Fibroblast of peridontal ligament (primary cell): Measurements from ENCODE around the gene OCRL.
A peak's percentile ranks its signal among the peaks of the same experiment; 100 is the strongest.

Source experiments
- DNase-seq: peaks from one replicate; pipeline ENCODE4 v3.0.0-alpha.2; 2010; ENCODE audit errors: extremely low read depth

OCRL gene

DNA sequence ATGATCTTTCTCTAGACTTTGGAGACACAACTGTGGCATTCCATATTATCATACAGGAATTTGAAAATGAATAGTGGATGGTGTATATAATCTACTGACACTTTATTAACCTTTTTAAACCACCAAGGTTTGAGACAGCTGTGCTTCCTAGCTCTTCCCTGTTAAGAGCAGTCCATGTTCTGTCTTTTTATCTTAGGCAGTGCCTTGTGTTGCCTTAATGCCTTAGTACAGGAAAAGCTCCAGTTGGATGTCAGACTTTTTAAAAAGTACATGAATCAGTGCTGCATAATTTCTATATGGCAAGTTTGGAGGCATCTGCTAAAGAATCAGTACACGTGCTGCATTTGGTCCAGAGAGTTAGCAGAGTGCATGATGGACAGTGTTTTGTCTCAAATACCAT lies 45.1 kb downstream of the OCRL start:
- no peak for DNase-seq

DNA sequence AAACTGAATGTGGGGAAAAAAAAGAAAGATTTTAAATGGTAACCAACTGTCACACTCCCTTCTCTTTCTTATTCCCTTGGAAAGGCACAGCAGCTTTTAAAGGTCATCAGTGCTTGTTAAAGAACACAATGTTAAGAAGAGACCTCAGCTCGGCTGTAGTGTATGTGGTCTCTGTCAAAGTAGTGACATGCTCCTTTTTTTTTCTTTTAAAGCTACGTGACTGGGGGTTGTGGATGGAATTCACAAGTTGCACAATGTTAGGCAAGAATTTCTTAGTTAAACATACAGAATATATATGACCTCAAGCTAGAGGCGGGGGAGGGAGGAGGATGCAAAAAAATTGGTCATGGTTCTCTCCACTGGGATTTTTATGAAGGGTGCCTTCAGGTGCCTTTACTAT lies 45.6 kb downstream of the OCRL start:
- DNase-seq: no peak

DNA sequence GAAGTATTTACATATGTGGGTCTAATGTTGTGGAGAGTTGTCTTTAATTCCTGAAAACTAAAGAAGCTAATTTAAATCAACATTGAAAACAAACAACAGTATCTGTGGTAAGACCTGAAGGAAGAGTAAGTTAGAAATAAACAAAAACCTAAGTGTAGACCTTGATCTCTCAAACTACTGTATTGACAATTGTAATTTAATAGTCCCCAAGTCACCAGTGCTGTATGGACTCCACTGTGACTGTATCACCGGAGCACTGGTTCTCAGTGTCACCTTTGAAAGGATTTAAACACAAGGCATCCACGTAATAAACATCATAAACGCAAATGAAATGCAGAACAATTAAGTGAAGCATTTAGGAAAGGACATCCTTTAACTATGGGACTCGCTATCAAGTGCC lies 46.4 kb downstream of the OCRL start:
- no peak for DNase-seq

DNA sequence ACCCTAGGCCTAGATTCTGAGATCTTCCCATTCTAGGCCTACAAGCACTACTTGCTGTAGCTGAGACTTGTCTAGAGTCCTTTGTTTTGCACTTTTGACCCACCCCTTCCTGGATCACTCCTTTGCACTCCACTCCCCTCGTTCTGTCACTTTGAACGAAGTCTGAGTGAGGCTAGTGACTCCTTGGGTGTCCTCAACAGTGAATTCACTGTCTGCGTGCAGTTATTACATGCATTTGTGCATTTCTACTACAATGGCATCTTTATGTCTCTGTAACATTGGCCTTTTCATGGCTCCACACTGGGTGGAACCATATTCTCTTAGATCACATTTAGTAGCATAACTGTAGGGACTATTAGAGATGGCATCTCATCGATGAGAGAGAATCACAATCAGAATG lies 50.5 kb downstream of the OCRL start:
- DNase-seq: no peak

DNA sequence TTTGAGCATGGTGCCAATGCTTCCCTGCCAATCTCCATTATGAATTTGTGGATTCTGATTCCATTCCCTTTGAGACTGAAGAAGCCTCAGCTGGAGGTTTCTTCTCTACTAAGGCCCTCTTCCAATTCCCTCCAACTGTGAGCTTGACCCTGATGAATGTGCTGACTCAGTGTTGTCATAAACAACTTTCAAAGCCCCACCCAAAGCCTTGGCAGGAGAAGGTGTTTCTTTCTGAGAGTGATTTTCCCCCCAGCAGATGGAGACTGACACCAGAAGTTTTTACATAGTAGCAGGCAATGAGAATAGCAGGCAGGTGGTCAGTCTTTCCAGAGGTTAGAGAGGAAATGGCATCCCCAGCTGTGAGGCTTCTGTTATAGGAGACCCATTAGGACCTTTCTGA lies 53.1 kb downstream of the OCRL start:
- peak; percentile 58 for DNase-seq

DNA sequence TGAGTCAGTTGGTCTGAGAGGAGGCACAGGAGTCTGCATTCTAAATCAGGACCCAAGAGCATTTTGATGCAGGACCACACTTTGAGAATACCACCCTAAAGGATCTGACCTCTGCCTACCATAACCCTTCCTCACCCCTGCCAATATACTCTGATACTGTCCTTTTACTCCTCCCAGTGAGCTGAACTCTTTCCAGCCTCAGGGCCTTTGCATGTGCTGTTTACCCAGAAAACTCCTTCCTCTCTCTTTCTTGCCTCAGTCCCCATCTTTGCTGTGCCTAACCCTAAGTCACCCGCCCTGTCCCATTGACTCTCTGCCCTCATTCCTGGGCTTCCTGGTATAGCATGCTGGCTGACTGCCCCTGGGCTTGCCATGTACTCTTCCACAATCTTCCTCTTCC lies 54.7 kb downstream of the OCRL start:
- DNase-seq: no peak

DNA sequence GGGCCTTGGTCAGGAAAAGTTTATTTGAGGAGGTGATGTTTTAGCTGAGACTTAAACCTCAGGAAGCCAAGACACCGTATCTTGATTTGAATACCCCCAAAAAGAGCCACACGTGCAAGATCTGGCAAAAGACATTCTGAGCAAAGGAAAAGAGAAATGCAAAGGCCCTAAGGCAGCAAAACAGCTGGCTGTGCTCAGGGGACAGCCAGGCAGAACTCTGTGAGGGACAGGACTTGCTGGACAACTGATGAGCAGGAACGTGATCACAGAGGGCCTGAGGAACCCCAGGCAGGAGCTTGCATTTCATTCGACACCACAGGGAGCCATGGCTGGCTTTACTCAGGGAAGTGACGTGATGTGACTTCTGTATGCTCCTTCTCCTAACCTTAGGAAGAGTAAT lies 56.0 kb downstream of the OCRL start:
- no peak for DNase-seq

DNA sequence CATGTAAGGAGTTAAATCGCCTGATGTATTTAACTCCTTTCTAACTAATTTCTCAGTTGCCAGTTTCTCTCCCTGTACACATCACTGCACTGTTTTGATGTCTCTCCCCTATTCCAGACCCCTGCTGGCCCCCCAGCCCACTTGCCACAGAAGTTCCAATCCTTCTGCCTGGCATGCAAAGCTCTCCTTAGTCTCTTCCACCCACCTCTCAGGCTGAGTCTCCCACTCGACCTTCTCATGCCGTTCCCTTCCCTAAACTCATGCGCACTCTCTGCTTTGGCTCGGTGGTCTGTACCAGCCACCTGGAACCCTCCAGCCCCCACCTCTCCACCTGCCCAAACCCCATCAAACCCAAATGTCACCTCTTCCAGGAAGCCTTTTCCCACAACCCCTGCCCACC lies 57.8 kb downstream of the OCRL start:
- DNase-seq: no peak

DNA sequence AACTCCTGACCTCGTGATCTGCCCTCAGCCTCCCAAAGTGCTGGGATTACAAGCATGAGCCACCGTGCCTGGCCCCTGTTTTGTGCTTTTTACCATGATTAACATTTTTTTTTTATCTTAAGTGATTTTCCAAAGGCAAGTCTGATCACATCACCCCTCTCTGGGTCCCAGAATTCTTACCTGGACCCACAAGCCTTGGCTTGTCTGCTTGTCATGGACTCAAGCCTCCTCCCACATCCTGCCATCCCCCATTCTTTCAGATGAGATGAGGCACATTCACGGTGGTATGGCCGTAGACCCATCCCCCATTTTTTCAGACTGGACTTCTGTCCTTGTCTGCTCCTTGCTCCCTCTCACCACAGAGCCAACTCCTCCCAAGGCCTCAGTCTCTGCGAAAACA lies 59.4 kb downstream of the OCRL start:
- no peak for DNase-seq

DNA sequence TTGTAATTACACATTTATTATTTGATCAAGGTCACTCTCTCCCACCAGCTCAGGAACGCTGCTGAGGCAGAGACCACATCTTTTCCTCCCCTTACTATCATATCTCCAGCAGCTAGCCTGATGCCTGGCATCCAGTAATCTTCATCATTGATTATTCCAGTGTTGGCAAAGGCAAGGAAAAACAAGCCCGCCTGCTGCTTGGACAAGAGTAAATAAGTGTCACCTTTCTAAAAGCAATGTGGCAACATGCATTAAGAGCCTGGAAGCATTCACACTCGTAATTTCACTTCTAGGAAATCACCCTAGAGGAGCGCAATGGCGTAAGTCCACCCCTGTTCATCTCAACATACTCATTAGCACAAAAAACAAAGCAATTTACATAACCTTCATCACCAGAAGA lies 59.9 kb downstream of the OCRL start:
- no peak for DNase-seq

DNA sequence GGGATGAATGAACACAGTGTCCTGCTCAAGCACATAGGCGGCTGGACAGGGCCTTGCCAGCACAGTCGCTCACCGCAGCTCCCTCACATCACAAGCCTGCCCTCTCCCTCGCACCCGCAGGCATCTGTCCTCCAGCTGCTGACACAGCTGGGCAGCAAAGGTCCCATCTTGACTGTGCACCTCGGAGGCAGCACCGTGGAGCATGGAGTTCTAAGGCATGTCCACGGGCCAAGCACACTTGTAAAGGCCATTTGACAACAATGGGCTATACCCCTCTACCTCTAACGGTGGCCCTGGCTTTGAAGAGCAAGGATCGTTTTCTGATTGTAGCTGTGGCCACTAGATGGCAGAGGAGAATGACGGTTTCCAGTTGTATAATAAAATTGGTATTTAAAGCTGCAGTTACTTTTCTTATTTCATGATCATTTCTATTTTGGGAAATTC lies 60.9 kb downstream of the OCRL start:
- DNase-seq: peak; percentile 35

DNA sequence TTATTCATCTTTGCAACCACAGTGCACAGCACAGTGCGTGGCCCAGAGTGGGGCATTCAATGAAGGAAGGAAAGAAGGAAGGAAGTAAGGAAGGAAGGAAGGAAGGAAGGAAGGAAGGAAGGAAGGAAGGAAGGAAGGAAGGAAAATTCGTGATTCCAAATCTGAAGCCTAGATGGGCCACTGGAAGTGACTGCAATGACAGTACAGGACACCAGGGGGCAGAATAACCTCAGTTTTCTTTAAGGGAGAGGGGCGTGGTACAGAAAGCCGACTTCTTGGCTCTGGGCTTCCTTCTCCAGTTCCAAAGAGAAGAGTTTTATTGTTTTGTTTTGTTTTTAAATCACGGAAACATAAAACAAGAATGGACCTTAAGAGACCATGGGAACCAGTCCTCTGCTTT lies 66.9 kb downstream of the OCRL start:
- DNase-seq: peak; percentile 64

DNA sequence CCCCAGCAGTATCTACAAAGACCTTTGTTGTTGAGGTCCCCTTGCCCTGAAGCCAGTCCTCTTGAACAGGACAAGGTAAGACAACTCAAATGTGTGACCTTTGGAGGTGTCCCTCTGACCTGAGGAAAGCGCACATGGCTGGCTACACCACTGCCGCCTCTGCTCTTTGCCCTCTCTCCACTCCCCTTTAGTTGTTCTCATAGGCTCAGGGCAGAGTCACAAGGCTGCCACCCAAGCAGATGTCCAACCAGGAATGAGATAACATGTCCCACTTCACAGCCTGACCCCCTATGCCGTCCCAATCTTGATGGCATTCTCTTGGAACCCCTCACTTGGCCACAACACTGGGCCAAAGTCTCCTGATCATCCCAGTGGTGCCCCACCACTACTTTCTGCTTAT lies 68.4 kb downstream of the OCRL start:
- no peak for DNase-seq

DNA sequence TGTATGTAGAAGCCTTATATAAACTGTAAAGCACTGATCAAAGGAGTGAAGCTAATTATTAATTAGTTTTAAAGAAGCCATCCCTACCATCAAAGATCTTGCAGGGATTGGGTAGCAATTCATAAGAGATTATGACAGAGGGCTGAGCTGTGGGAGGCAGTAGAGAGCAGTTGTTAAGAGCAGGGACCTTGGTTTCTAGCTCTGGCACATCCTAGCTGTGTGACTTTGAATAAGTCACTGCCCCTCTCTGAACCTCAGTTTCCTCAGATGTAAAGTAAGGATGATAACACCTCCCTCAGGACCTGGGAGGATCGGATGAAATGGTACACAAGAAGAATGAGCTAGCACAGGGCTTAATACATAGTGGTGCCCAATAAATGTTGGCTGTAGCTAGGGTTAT lies 69.3 kb downstream of the OCRL start:
- DNase-seq: no peak

DNA sequence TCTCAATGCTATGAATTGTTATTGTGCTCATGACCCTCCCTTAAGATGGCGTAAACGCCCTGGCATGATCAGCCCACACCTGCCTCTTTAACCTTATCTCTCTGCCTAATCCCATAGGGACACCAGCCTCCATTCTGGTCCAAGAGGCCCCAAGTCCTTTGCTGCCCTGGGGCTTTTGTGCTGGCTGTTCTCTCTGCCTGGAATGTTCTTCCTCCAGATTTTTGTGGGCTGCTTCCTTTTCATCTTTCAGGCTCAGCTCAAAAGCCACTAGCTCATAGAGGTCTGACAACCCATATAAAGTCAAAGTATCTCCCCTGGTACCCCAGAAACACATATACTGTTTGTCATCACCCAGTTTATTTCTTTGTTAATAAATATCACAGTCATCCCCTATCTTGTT lies 72.3 kb downstream of the OCRL start:
- DNase-seq: no peak

DNA sequence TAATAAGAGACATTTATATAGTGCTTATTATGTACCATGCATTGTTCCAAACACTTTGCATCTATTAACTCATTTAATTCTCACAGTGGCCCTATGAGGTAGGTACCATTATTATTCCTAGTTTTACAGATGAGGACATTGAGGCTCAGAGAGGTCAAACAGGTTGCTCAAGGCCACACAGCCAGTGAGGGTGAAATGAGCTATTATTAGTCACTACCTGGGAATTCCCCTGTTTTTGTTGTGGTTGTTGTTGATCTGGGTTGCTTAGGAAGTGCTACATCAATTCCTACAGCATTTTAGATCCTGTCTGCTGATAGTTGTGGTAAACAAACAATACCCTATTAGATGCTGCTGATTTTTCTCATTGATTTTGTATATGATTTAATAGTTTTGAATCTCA lies 73.5 kb downstream of the OCRL start:
- no peak for DNase-seq

DNA sequence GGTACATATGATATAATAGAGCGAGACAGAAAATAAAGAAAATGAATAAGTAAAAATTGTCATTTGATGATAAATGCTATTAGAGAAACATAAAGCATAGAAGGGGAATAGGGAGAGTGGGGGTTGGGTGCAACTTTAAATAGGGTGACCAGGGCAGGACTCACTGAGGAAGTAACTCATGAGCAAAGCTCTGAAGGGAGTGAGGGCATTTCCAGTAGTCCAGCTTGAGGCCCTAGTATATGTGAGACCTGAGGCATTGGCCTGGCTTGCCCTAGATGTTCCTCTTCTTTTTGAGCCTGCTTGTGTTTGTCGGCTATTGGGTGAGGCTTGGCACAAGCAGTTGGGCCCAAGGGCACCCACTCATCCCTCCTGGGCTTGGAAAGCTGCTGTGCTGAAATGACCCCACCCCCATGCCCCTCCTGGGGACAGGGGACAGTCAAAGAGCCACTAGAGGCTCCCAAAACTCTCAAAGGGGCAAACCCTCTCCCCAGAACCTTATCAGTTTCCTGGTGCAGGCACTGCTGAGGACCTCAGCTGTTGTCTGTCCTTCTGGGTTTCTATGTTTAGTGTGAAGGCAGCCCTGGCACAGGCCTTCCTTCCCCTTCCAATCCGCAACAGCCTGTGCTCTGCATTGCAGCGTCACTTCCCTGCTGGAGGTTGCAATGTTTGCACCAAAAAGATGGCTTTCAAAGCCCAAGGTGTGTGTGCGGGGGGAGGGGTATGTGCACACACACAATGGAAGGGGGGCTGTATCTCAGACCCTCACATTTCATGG lies 74.6 kb downstream of the OCRL start:
- no peak for DNase-seq

DNA sequence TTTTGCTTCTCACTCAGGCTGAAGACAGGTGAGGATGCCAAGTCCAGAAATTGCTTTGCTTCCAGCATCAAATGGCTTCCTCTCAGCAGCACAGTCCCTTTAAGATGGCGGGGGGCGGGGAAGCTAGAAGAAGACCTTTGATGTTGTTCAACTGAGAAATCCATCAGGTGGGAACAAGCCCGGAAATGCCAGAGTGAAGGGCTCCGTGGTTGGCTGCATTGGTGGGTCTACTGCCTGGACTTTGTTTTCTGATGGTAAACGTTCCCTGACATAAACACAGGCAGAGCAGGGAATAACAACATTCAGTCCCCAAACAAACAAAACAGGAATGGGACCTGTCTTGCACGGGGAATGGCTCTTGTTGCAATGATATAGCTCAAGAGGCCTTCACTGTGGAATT lies 77.4 kb downstream of the OCRL start:
- DNase-seq: no peak

DNA sequence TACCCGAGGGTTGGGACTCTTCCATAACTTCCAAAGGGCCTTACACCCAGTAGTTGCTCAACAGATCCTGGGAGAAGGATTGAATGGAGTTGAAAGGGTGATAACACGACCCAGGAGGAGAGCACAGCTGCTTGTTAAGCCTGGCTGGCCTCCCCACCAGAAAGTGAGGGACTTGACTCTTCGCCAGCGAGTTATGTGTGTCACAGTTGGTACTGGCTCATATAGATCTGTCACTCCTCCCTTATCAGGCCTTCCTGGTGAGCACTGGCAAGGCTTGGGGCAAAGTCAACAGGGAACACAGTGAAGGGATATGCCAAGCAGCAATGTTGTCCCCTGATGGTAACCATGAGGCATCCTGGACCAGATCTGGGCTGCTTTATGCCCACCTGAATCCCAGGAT lies 78.9 kb downstream of the OCRL start:
- no peak for DNase-seq

DNA sequence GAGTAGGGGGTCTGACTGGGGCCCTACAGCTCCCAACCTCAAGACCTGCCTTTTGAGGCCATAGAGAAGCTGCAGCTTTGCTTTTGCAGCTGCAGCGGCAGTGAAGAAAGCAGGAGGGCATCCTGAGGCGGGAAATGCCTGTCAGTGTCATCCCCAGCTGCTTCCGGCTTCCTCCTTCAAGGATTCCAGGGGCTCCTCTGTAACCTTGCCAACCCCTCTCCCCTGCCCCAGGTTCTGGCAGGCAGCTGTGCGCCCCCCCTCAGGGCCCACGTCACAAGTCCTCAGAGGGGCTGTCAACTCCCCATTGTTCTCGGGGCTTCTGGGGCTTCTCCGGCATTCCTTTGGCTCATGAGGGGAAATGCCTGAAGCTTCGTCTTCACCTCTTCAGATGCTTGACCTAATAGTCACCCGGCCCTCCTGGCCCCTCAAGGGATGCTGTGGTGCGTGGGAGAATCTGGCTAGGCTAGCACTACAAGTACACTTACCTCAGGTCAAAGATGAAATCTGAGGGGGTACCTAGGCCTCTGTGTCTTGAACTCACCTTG lies 82.8 kb downstream of the OCRL start:
- no peak for DNase-seq

DNA sequence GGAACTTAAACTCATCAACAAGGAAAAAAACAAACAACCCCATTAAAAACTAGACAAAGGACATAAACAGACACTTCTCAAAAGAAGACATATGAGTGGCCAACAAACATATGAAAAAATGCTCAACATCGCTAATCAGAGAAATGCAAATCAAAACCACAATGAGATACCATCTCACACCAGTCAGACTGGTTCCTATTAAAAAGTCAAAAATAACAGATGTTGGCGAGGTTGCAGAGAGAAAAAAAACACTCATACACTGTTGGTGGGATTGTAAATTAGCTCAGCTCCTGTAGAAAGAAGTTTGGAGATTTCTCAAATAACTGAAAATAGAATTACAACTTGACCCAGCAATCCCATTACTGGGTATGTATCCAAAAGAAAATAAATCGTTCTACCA lies 86.0 kb downstream of the OCRL start:
- DNase-seq: no peak

DNA sequence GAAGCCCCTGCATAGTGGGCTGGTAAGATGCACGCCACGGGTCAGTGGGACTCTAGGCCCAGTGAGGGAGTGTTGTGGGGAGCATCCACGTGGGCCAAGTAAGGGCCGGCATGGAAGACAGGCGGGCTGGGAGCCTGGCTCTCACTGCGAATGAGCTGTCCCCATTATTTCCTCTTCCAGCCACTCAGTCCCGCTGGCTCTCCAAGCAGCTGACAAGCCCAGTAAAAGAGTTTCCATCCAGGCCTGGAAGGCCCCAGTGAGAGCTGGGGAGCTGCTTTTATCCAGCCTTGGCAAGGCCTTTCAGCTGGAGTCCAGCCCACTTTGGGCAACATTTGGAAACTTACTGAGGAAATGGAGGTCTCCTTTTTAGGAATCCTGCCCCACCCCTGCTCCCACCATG lies 89.8 kb downstream of the OCRL start:
- no peak for DNase-seq

DNA sequence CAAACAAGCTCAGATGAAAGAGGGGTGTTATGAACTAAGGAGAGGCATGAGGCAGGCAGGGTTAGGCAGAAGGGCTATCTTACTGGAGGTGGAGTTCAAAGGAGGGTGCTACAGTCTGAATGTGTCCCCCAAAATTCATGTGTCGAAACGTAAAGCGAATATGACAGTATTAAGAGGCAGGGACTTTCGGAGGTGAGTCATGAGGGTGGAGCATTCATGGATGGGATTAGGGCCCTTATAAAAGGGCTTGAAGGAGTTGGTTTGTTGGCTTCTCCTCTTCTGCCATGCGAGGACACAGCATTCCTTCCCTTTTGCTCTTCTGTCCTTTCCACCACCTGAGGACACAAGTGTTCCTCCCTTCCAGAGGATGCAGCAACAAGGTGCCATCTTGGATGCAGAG lies 91.8 kb downstream of the OCRL start:
- DNase-seq: no peak

DNA sequence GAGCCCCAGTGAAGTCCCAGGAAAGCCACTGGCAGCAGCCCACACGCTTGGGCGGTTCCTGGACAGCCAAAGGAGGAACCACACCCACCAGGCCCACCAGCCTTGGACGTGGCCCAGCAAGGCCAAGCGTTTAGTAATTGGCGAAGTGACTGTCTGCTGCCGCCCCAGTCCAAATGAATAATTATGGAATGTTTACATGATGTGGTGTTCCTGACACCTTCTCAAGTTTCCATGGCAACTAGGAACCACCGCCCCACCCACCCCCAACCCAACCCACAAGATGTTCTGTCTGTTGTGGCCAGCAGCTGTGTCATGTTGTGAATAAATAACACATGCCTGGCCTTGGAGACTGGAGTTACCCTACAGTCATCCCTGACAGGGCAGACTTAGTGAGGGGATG lies 92.4 kb downstream of the OCRL start:
- DNase-seq: no peak
